Neuronal stem cell (in vitro differentiated cells): ENCODE data around the gene UBE2D3. TPM values are rescaled to one million over a fixed set of nuclear protein-coding genes. Genes with fewer than 3 reads are reported as not detected.

Experiments
- DNase-seq: peaks from one replicate; pipeline ENCODE4 v3.0.0-alpha.2; 2013; ENCODE audit warnings: low spot score
- H2AFZ ChIP-seq: one replicate; pipeline ENCODE4 v1.6.1; 2013; ENCODE audit warnings: mild to moderate bottlenecking, low read length, inconsistent platforms
- H2AK5ac ChIP-seq: 2 replicates; pipeline ENCODE4 v1.6.1; 2013; ENCODE audit warnings: low read depth, mild to moderate bottlenecking, inconsistent platforms, low read length, moderate library complexity, mixed read lengths
- H2BK120ac ChIP-seq: 2 replicates; pipeline ENCODE4 v1.6.1; 2013; ENCODE audit warnings: low read depth, mild to moderate bottlenecking, inconsistent platforms, low read length, moderate library complexity, mixed read lengths
- H2BK12ac ChIP-seq: one replicate; pipeline ENCODE4 v1.6.1; 2013; ENCODE audit warnings: low read length, inconsistent platforms
- H2BK15ac ChIP-seq: 2 replicates; pipeline ENCODE4 v1.6.1; 2013; ENCODE audit warnings: mild to moderate bottlenecking, low read length, inconsistent platforms, mixed read lengths
- H2BK5ac ChIP-seq: one replicate; pipeline ENCODE4 v1.6.1; 2013; ENCODE audit warnings: inconsistent platforms, mild to moderate bottlenecking, low read length, moderate library complexity
- H3K14ac ChIP-seq: one replicate; pipeline ENCODE4 v1.6.1; 2013; ENCODE audit warnings: low read length, inconsistent platforms
- H3K18ac ChIP-seq: 2 replicates; pipeline ENCODE4 v1.6.1; 2013; ENCODE audit warnings: low read length, inconsistent platforms
- H3K23ac ChIP-seq: 2 replicates; pipeline ENCODE4 v1.6.1; 2013; ENCODE audit warnings: low read depth, mild to moderate bottlenecking, mixed read lengths, low read length, inconsistent platforms; ENCODE audit not compliant: poor library complexity
- H3K27ac ChIP-seq: replicated peaks from 3 replicates; pipeline ENCODE4 v1.5.1; 2013; ENCODE audit warnings: low read length, inconsistent platforms
- H3K27me3 ChIP-seq, 3 experiments: 2 replicates each; pipeline ENCODE4 v1.6.1; 2013; ENCODE audit warnings: low read length in 3 of 3, mild to moderate bottlenecking in 2 of 3, inconsistent platforms in 1 of 3, low read depth in 1 of 3, mixed read lengths in 1 of 3, moderate library complexity in 1 of 3; ENCODE audit not compliant: control insufficient read depth in 3 of 3, insufficient read depth in 3 of 3
- H3K36me3 ChIP-seq, 2 donors: replicated peaks in 1 of 2; 2 replicates each; pipeline ENCODE4 v1.6.1; 2013; ENCODE audit warnings: low read length in 2 of 2; ENCODE audit not compliant: control insufficient read depth in 2 of 2, insufficient read depth in 2 of 2
- H3K4ac ChIP-seq: 2 replicates; pipeline ENCODE4 v1.6.1; 2013; ENCODE audit warnings: inconsistent platforms, mild to moderate bottlenecking, low read length, moderate library complexity
- H3K4me1 ChIP-seq, 2 donors: 1 replicate in 1 of 2; 2 replicates in 1 of 2; pipeline ENCODE4 v1.6.1; 2013; ENCODE audit warnings: low read length in 2 of 2, low read depth in 1 of 2; ENCODE audit not compliant: control insufficient read depth in 2 of 2, insufficient read depth in 1 of 2
- H3K4me2 ChIP-seq: one replicate; pipeline ENCODE4 v1.6.1; 2013; ENCODE audit warnings: mild to moderate bottlenecking, low read length, inconsistent platforms; ENCODE audit not compliant: insufficient read depth, poor library complexity, severe bottlenecking
- H3K4me3 ChIP-seq, 2 donors: 2 replicates each; pipeline ENCODE4 v1.5.1; 2013; ENCODE audit warnings: low read length in 2 of 2, mild to moderate bottlenecking in 2 of 2, inconsistent platforms in 1 of 2, moderate library complexity in 1 of 2
- H3K79me1 ChIP-seq: one replicate; pipeline ENCODE4 v1.6.1; 2013; ENCODE audit warnings: low read depth, mild to moderate bottlenecking, inconsistent platforms, low read length, moderate library complexity
- H3K9ac ChIP-seq: one replicate; pipeline ENCODE4 v1.6.1; 2013; ENCODE audit warnings: mild to moderate bottlenecking, low read depth, low read length, inconsistent platforms; ENCODE audit not compliant: poor library complexity
- H3K9me3 ChIP-seq, 2 donors: replicated peaks in 1 of 2; 2 replicates each; pipeline versions ENCODE3 to v1.6.1; 2013; ENCODE audit warnings: low read length in 2 of 2, mild to moderate bottlenecking in 2 of 2, inconsistent platforms in 1 of 2, low read depth in 1 of 2, mixed read lengths in 1 of 2, moderate library complexity in 1 of 2; ENCODE audit not compliant: control insufficient read depth in 2 of 2, insufficient read depth in 1 of 2
- H4K8ac ChIP-seq: one replicate; pipeline ENCODE4 v1.6.1; 2013; ENCODE audit warnings: low read depth, mild to moderate bottlenecking, inconsistent platforms, low read length, moderate library complexity
- H4K91ac ChIP-seq: one replicate; pipeline ENCODE4 v1.6.1; 2013; ENCODE audit warnings: low read length, low read depth, mild to moderate bottlenecking, inconsistent platforms; ENCODE audit not compliant: poor library complexity
- WGBS, 2 donors: extraction: QIAGEN DNeasy Blood & Tissue Kit; methylation state at CpG; one replicate each; pipeline ENCODE4 v1.1.7; 2013; ENCODE audit warnings: missing lambda C conversion rate in 2 of 2, mixed read lengths in 1 of 2; ENCODE audit not compliant: insufficient read length in 2 of 2, insufficient replicate concordance in 1 of 2; ENCODE audit errors: extremely low coverage in 2 of 2; 5-methylcytosine and 5-hydroxymethylcytosine counted together
- small RNA-seq: library from polyadenylated mRNA; stranded (forward); fragments of <200 nt; extraction: miRNeasy Mini kit (QIAGEN cat#:217004); gene quantifications from one replicate; pipeline ENCODE3, GENCODE V24; 2013; ENCODE audit not compliant: insufficient read depth

UBE2D3 gene

DNA sequence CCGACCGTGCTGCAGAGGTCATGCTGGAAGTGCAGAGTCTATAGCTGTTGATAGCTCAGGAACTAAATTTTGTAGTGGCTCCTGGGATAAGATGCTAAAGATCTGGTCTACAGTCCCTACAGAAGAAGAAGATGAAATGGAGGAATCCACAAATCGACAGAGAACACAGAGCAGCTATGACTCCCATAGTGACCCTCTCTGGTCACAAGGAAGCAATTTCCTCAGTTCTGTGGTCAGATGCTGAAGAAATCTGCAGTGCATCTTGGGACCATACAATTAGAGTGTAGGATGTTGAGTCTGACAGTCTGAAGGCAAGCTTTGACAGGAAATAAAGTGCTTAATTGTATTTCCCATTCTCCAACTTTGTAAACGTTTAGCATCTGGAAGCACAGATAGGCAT lies 75.4 kb downstream of the UBE2D3 start:
- no peak overlapping the region for H2AFZ ChIP-seq
- no peak overlapping the region for H3K4ac ChIP-seq
- no peak overlapping the region for H3K9ac ChIP-seq
- no peaks in the 10 kb centered on the region for H3K36me3 ChIP-seq
- H3K4me2 ChIP-seq, result no peak overlapping the region
- H2BK5ac ChIP-seq, result no peak overlapping the region
- H3K27ac ChIP-seq, result no peak overlapping the region
- no peak overlapping the region for H3K4me3 ChIP-seq
- H2AK5ac ChIP-seq, result no peak overlapping the region
- H2BK120ac ChIP-seq, result no peak overlapping the region
- no peak for DNase-seq
- H4K91ac ChIP-seq, result no peak overlapping the region
- H3K14ac ChIP-seq, result no peak overlapping the region
- no peak overlapping the region for H3K18ac ChIP-seq
- no peaks in the 10 kb centered on the region for H3K27me3 ChIP-seq
- H2BK15ac ChIP-seq, result no peak overlapping the region
- H2BK12ac ChIP-seq, result no peak overlapping the region
- H3K4me1 ChIP-seq, result no peaks in the 10 kb centered on the region
- H3K9me3 ChIP-seq, result no peaks in the 10 kb centered on the region
- H3K23ac ChIP-seq, result no peak overlapping the region
- H4K8ac ChIP-seq, result no peak overlapping the region
- no CpG with 5 or more reads among the region's 4 CpGs for WGBS, 2 donors
- H3K79me1 ChIP-seq, result no peaks in the 10 kb centered on the region

Small RNAs within 50 kb of the gene (small RNA-seq; reads per million reads assigned to genes)
- gene RNU7-151P, result not detected
